Breast epithelium (tissue), 3 donors: Measurements from ENCODE around the gene GMDS.

Experiments used
- POLR2A ChIP-seq: fragments of 450-650 bp; IDR thresholded peaks from one replicate; pipeline ENCODE4 v1.6.1; 2016; ENCODE audit warnings: antibody characterized with exemption, mild to moderate bottlenecking, moderate library complexity
- POLR2AphosphoS5 ChIP-seq, 3 donors: sonication (generic); formaldehyde crosslinking; IDR thresholded peaks; one replicate each; pipeline ENCODE4 v1.6.1; 2017; ENCODE audit warnings: antibody characterized with exemption in 3 of 3

DNA sequence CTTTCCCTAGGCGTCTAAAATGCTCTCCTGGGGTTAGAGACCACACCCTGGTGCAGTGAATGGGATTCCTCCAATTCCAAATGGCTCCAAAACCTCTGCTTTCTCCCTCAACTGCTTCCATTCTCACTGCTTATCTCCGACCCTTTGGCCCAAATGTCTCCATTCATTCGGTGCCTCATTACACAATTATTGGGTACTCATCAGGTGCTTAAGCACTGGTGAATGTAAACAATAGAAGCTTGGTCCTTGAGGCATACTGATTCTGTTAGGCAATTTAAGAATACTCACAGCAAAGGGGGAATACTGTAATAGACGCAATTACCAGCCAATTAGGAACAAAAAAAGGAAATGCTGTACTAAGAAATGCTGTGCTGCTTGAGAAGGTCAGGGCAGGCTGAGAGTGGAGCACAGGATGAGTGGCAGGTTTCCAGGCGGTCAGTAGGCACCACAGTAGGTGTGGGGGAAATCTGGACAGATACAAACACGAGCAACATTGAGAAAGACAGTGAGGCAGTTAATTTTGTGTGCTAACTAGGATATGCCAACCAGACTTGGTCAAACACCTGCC is 23.0 kb downstream of the GMDS start:
- no peak for TF ChIP-seq POLR2A
- TF ChIP-seq POLR2AphosphoS5 (IDR thresholded peaks at IDR 0.05), result no peak
